Right lobe of liver (tissue), 6 donors: Measurements from ENCODE around the gene LYZ. TPM values are rescaled to one million over a fixed set of nuclear protein-coding genes. Genes with fewer than 3 reads are reported as not detected.

Experiments
- ATAC-seq, 4 donors: fragments of 200-7000 bp; cut with Tn5 transposase; one replicate each; pipeline ENCODE4 v1.9.1; 2020; ENCODE audit warnings: mild to moderate bottlenecking in 4 of 4, moderate library complexity in 4 of 4
- DNase-seq, 3 donors: peaks; one replicate each; pipeline ENCODE4 v3.0.0-alpha.2; 2020
- H3K27ac ChIP-seq, 3 donors: fragments of 200-600 bp; one replicate each; pipeline ENCODE4 v1.8.0; 2022
- H3K27me3 ChIP-seq, 2 donors: fragments of 200-600 bp; one replicate each; pipeline ENCODE4 v1.8.0; 2022
- H3K36me3 ChIP-seq, 4 donors: fragments of 200-600 bp; sonication (generic) in 1 of 4; one replicate each; pipeline versions ENCODE4 v1.5.1 to v1.8.0; 2017 to 2022; ENCODE audit warnings: control low read depth in 1 of 4
- H3K4me1 ChIP-seq, 4 donors: fragments of 200-600 bp; sonication (generic) in 1 of 4; one replicate each; pipeline versions ENCODE4 v1.5.1 to v1.8.0; 2017 to 2022; ENCODE audit warnings: control low read depth in 1 of 4
- H3K4me3 ChIP-seq, 3 donors: fragments of 200-600 bp; one replicate each; pipeline ENCODE4 v1.8.0; 2022
- H3K9me3 ChIP-seq, 4 donors: fragments of 200-600 bp; sonication (generic) in 1 of 4; one replicate each; pipeline versions ENCODE4 v1.5.1 to v1.8.0; 2017 to 2022; ENCODE audit warnings: control low read depth in 1 of 4
- CTCF ChIP-seq, 4 donors: fragments of 200-600 bp in 3 of 4; fragments of 450-650 bp in 1 of 4; IDR thresholded peaks; one replicate each; pipeline versions ENCODE4 v1.5.1 to v1.8.0; 2016 to 2022; ENCODE audit warnings: antibody characterized with exemption in 4 of 4, mild to moderate bottlenecking in 2 of 4
- POLR2A ChIP-seq: fragments of 450-650 bp; IDR thresholded peaks from one replicate; pipeline ENCODE4 v1.6.1; 2017; ENCODE audit warnings: antibody characterized with exemption, mild to moderate bottlenecking
- WGBS: methylation state at CpG from one replicate; pipeline ENCODE4 v1.1.6; 2018; ENCODE audit warnings: low coverage, low lambda C conversion rate; ENCODE audit not compliant: insufficient coverage; ENCODE audit errors: missing lambda C conversion rate; 5-methylcytosine and 5-hydroxymethylcytosine counted together
- intact Hi-C, 2 donors: fragments of 100-400 bp; cut with DNase I; formaldehyde crosslinking; loops; one replicate each; pipeline versions ENCODE4 v1.11.2 to v1.14.1; 2022
- total RNA-seq, 6 experiments: library from RNA; depleted of rRNA in 2 of 6; stranded (reverse); fragments of >200 nt in 2 of 6; fragmentation: NEBNext Ultra II Directional in 3 of 6; extraction: Animal tissue kit (Norgen Biotek cat#: 25700) in 3 of 6; gene quantifications; one replicate each; pipeline versions ENCODE4 v1.1.0 to v1.2.4, GENCODE V29; 2016 to 2023
- donor health status: DM: no; HTN: yes; CAD: no.
- donor health status: DM: no; HTN: no; CAD: no.
- donor health status: DM: no; HTN: no; CAD: no.
- donor health status: DM: no; HTN: yes; CAD: no.
- donor health status: DM: no; HTN: yes; CAD: no.

The LYZ gene
- total RNA-seq, 6 experiments from 2014 or later, result 3.5 to 69.9 (median 18.8) TPM

GRCh38 chr12:69331519-69331908, 16.7 kb upstream of the LYZ start:
- TF ChIP-seq POLR2A (no peak), CTCF (IDR thresholded peaks at IDR 0.05) (no peak)
- no peak for DNase-seq
- 4% methylated on average over 7 of the region's 7 CpGs for WGBS
- H3K9me3 ChIP-seq, result no peaks in the 10 kb centered on the region
- no peaks in the 10 kb centered on the region for H3K27me3 ChIP-seq
- no peaks in the 10 kb centered on the region for H3K36me3 ChIP-seq
- H3K4me1 ChIP-seq, result peaks cover 0 to 13% (median 7%) of the 10 kb centered on the region in 4 donors
- intact Hi-C loops, result no loop called here
- peak; percentile 39 to 62 (median 54) for ATAC-seq
- H3K4me3 ChIP-seq, result peak overlapping the region; percentile 45 to 57 (median 47)
- peak overlapping the region; percentile 81 to 82 (median 81) for H3K27ac ChIP-seq

GRCh38 chr12:69331909-69332684, 16.1 kb upstream of the LYZ start:
- intact Hi-C loops, result no loop called here
- peak overlapping the region; percentile 81 to 82 (median 81) for H3K27ac ChIP-seq
- 22% methylated on average over 20 of the region's 20 CpGs for WGBS
- ATAC-seq (peak; percentile 18 to 37 (median 28)), DNase-seq (no peak)
- no peaks in the 10 kb centered on the region for H3K27me3 ChIP-seq
- no peaks in the 10 kb centered on the region for H3K9me3 ChIP-seq
- no peak for TF ChIP-seq CTCF (IDR thresholded peaks at IDR 0.05)
- TF ChIP-seq POLR2A, result no peak
- no peaks in the 10 kb centered on the region for H3K36me3 ChIP-seq
- peak overlapping the region; percentile 45 to 57 (median 47) for H3K4me3 ChIP-seq
- peaks cover 0 to 16% (median 9%) of the 10 kb centered on the region in 4 donors for H3K4me1 ChIP-seq

GRCh38 chr12:69332815-69333358, 15.3 kb upstream of the LYZ start:
- peak in 2 of 3 donors; percentile 43 to 57 for DNase-seq
- H3K4me1 ChIP-seq, result peaks cover 0 to 24% (median 13%) of the 10 kb centered on the region in 4 donors
- 27% methylated on average over 6 of the region's 6 CpGs for WGBS
- no peaks in the 10 kb centered on the region for H3K27me3 ChIP-seq
- no peaks in the 10 kb centered on the region for H3K9me3 ChIP-seq
- H3K27ac ChIP-seq, result peak overlapping the region; percentile 81 to 82 (median 81)
- peak; percentile 30 to 53 (median 44) for ATAC-seq
- peak overlapping the region; percentile 45 to 57 (median 47) for H3K4me3 ChIP-seq
- no peaks in the 10 kb centered on the region for H3K36me3 ChIP-seq
- intact Hi-C loops, result no loop called here
- TF ChIP-seq CTCF (IDR thresholded peaks at IDR 0.05), result no peak
- TF ChIP-seq POLR2A, result no peak

- ATAC-seq, result no peak
- Histone ChIP-seq H3K4me1 (peaks cover 0 to 34% (median 13%) of the 10 kb centered on the region in 4 donors), H3K4me3 (no peak overlapping the region), H3K27ac (peak overlapping the region in 1 of 3 donors; percentile 81), H3K27me3 (no peaks in the 10 kb centered on the region), H3K36me3 (no peaks in the 10 kb centered on the region), H3K9me3 (no peaks in the 10 kb centered on the region)
- intact Hi-C loops, result no loop called here
- DNase-seq, result no peak
- TF ChIP-seq CTCF (IDR thresholded peaks at IDR 0.05) (no peak), POLR2A (no peak)
Measured at GRCh38 chr12:69334158-69334557, 14.0 kb upstream of the LYZ start.
